NT2/D1 (cell line): ENCODE data around the gene FAM124A.

Experiments used
- SUZ12 ChIP-seq: IDR thresholded peaks from 2 replicates; pipeline ENCODE4 v1.6.1; 2011; ENCODE audit not compliant: insufficient read length, insufficient read depth; ENCODE audit errors: extremely low read depth
- YY1 ChIP-seq: IDR thresholded peaks from 2 replicates; pipeline ENCODE4 v1.6.1; 2011; ENCODE audit not compliant: insufficient read length, insufficient read depth
- ZNF274 ChIP-seq: IDR thresholded peaks from 2 replicates; pipeline ENCODE4 v1.6.1; 2011; ENCODE audit warnings: mild to moderate bottlenecking, low read depth, low read length

DNA sequence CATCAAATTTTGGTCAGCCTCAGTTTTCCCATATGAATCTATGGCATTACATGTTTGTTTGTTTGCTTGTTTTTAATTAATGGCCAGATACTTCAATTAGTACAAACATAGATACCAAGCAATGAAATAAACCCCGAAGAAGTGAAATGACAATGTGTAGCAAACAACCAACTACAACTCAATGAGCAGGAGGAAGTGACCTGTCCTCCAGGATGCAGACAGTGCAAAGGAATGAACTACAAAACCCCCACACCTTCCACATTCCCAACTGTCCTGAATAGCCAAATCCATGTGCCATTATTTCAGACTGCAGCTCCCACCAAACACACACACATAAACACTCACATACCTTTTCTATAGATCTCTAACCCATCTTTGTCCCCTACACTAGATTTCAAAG is 45.0 kb upstream of the FAM124A start:
- TF ChIP-seq SUZ12 = no peak
- TF ChIP-seq ZNF274 = no peak
- no peak for TF ChIP-seq YY1
